GM12878 (cell line): ENCODE measurements around the gene CPB2. TPM values are rescaled to one million over a fixed set of nuclear protein-coding genes. Genes with fewer than 3 reads are reported as not detected.
A peak's percentile ranks its signal among the peaks of the same experiment; 100 is the strongest.

Experiments
- CBFB ChIP-seq: IDR thresholded peaks from 2 replicates; pipeline ENCODE4 v1.6.1; 2016; ENCODE audit warnings: antibody characterized with exemption, low read depth
- CEBPB ChIP-seq, 2 experiments: fragments of 150-350 bp in 1 of 2; IDR thresholded peaks; 2 replicates each; pipeline ENCODE4 v1.6.1; 2012 to 2014; ENCODE audit warnings: low read depth in 2 of 2, low read length in 2 of 2, borderline replicate concordance in 1 of 2, inconsistent platforms in 1 of 2
- CHD2 ChIP-seq: IDR thresholded peaks from 2 replicates; pipeline ENCODE4 v1.6.1; 2011; ENCODE audit warnings: low read depth, low read length, improper control_type of control experiment, borderline replicate concordance
- FOS ChIP-seq: IDR thresholded peaks from 3 replicates; pipeline ENCODE4 v1.6.1; 2011; ENCODE audit warnings: borderline replicate concordance; ENCODE audit not compliant: insufficient read length; ENCODE audit errors: extremely low read depth
- FOXM1 ChIP-seq: IDR thresholded peaks from 2 replicates; pipeline ENCODE4 v1.6.1; 2012; ENCODE audit warnings: low read depth, mild to moderate bottlenecking, inconsistent platforms, low read length, moderate library complexity
- GABPA ChIP-seq: IDR thresholded peaks from 2 replicates; pipeline ENCODE4 v1.6.1; 2014; ENCODE audit warnings: antibody characterized with exemption, low read depth, mild to moderate bottlenecking, inconsistent platforms
- NFIC ChIP-seq: IDR thresholded peaks from 2 replicates; pipeline ENCODE4 v1.6.1; 2012; ENCODE audit warnings: low read depth, mild to moderate bottlenecking, inconsistent platforms, low read length, moderate library complexity
- NFYB ChIP-seq: IDR thresholded peaks from 2 replicates; pipeline ENCODE4 v1.6.1; 2011; ENCODE audit warnings: low read depth, mild to moderate bottlenecking, low read length, improper control_type of control experiment, moderate library complexity; ENCODE audit not compliant: insufficient read depth
- PAX5 ChIP-seq: IDR thresholded peaks from 2 replicates; pipeline ENCODE4 v1.6.1; 2011; ENCODE audit warnings: low read depth, low read length, borderline replicate concordance
- POLR2AphosphoS2 ChIP-seq: IDR thresholded peaks from 2 replicates; pipeline ENCODE4 v1.6.1; 2011; ENCODE audit warnings: low read depth, mild to moderate bottlenecking, low read length, improper control_type of control experiment, moderate library complexity
- ZBED1 ChIP-seq: IDR thresholded peaks from 2 replicates; pipeline ENCODE4 v1.6.1; 2016; ENCODE audit warnings: borderline replicate concordance
- polyA plus RNA-seq, 11 experiments: library from polyadenylated mRNA; depleted of rRNA in 4 of 11; unstranded in 6 of 11; stranded (reverse) in 5 of 11; fragments of >200 nt; fragmentation: Nextera tagmentation in 4 of 11; fragmentation: Illumina TruSeq in 1 of 11; extraction: Ambion mirVana in 4 of 11; extraction: Trizol in 1 of 11; gene quantifications; 1 replicate in 1 of 11; 2 replicates in 10 of 11; pipeline versions ENCODE4 v1.2.1 to v1.2.3, GENCODE V29; 2011 to 2016; ENCODE audit warnings: inconsistent platforms in 2 of 11, missing spikeins in 2 of 11, low read depth in 1 of 11
- total RNA-seq, 4 experiments: library from RNA; depleted of rRNA in 3 of 4; stranded (reverse); fragments of >200 nt in 3 of 4; fragmentation: Illumina TruSeq in 1 of 4; extraction: Trizol in 1 of 4; gene quantifications; 2 replicates each; pipeline versions ENCODE4 v1.2.1 to v1.2.3, GENCODE V29; 2013 to 2021
- TF ChIP-seq, protein P1 (sequence below): IDR thresholded peaks from 2 replicates; pipeline ENCODE4 v1.6.1; 2011; ENCODE audit warnings: borderline replicate concordance, low read depth, mild to moderate bottlenecking, moderate library complexity, low read length; ENCODE audit not compliant: insufficient read depth, poor library complexity, severe bottlenecking
- TF ChIP-seq, protein P2 (sequence below): fragments of 450-650 bp; formaldehyde crosslinking; IDR thresholded peaks from 2 replicates; pipeline ENCODE4 v1.4.0; 2020; ENCODE audit warnings: mild to moderate bottlenecking, moderate library complexity
- TF ChIP-seq, protein P3 (sequence below): IDR thresholded peaks from 2 replicates; pipeline ENCODE4 v1.6.1; 2012; ENCODE audit warnings: low read length, inconsistent platforms
- TF ChIP-seq, protein P4 (sequence below): IDR thresholded peaks from 2 replicates; pipeline ENCODE4 v1.6.1; 2012; ENCODE audit warnings: low read depth, low read length, improper control_type of control experiment

The CPB2 gene
- total and polyA plus RNA-seq, 10 of the 15 experiments (the other 5 are each of a cell fraction or from before 2014, with no cell fraction given): 0.05 to 0.87 (median 0.13) TPM; not detected in 3

DNA sequence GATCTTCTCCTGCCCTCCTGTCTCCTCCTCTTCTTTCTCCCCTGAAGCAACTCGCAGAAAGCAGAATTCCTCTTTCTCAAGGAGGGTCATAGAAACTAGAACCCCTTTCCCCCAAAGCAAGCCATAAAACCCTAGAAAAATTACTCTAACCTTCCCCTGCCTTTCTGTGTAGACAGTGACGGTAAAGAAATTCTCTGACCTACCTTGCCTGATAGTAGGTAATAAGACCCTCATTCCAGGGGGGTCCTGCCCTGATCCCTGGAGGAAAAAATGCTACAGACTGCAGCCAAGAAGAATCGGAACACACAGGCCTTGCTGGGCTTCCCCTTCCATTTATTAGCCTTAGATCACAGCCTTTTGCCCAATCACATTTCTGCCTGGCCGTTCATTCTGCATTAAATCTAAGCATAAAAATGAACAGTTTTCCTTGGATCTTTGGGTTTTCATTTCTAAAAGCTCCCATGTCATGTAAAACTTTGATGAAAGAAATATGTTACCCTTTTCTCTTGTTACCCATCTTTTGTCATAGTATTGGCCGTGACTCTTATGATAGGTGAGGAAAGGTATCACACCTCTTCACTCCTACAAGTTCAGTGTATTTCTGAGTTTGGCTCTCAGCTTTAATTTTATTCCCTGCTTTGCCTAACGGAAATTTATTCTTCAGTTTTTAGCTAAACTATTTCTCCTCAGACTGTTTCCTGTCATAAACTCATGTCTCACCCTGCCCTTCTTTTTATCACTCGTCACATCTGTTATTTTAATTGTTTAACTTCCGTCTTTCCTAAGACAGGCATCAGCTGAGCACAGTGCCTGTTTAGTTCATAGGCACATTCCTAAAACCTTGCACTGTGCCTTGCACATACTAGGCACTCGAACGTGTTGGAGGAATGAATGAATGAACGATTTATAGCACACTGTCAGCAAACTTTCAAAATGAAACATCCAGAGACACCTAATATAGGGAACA, 20.4 kb upstream of the CPB2 start (continued):
- no peak for TF ChIP-seq FOS
- peak; percentile 74 for TF ChIP-seq NFIC
- peak; percentile 60 for TF ChIP-seq CBFB
- TF ChIP-seq, protein P1, sequence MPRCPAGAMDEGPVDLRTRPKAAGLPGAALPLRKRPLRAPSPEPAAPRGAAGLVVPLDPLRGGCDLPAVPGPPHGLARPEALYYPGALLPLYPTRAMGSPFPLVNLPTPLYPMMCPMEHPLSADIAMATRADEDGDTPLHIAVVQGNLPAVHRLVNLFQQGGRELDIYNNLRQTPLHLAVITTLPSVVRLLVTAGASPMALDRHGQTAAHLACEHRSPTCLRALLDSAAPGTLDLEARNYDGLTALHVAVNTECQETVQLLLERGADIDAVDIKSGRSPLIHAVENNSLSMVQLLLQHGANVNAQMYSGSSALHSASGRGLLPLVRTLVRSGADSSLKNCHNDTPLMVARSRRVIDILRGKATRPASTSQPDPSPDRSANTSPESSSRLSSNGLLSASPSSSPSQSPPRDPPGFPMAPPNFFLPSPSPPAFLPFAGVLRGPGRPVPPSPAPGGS: peak; percentile 88
- no peak for TF ChIP-seq NFYB
- TF ChIP-seq ZBED1: peak; percentile 73
- TF ChIP-seq, protein P2, sequence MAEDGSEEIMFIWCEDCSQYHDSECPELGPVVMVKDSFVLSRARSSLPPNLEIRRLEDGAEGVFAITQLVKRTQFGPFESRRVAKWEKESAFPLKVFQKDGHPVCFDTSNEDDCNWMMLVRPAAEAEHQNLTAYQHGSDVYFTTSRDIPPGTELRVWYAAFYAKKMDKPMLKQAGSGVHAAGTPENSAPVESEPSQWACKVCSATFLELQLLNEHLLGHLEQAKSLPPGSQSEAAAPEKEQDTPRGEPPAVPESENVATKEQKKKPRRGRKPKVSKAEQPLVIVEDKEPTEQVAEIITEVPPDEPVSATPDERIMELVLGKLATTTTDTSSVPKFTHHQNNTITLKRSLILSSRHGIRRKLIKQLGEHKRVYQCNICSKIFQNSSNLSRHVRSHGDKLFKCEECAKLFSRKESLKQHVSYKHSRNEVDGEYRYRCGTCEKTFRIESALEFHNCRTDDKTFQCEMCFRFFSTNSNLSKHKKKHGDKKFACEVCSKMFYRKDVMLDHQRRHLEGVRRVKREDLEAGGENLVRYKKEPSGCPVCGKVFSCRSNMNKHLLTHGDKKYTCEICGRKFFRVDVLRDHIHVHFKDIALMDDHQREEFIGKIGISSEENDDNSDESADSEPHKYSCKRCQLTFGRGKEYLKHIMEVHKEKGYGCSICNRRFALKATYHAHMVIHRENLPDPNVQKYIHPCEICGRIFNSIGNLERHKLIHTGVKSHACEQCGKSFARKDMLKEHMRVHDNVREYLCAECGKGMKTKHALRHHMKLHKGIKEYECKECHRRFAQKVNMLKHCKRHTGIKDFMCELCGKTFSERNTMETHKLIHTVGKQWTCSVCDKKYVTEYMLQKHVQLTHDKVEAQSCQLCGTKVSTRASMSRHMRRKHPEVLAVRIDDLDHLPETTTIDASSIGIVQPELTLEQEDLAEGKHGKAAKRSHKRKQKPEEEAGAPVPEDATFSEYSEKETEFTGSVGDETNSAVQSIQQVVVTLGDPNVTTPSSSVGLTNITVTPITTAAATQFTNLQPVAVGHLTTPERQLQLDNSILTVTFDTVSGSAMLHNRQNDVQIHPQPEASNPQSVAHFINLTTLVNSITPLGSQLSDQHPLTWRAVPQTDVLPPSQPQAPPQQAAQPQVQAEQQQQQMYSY (CRISPR knock-in tag): peak; percentile 39; the same call in 1 of the 2 replicates
- peak; percentile 73; the same call in 1 of the 2 replicates for TF ChIP-seq POLR2AphosphoS2
- TF ChIP-seq, protein P3, sequence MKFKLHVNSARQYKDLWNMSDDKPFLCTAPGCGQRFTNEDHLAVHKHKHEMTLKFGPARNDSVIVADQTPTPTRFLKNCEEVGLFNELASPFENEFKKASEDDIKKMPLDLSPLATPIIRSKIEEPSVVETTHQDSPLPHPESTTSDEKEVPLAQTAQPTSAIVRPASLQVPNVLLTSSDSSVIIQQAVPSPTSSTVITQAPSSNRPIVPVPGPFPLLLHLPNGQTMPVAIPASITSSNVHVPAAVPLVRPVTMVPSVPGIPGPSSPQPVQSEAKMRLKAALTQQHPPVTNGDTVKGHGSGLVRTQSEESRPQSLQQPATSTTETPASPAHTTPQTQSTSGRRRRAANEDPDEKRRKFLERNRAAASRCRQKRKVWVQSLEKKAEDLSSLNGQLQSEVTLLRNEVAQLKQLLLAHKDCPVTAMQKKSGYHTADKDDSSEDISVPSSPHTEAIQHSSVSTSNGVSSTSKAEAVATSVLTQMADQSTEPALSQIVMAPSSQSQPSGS: peak; percentile 58
- TF ChIP-seq, protein P4, sequence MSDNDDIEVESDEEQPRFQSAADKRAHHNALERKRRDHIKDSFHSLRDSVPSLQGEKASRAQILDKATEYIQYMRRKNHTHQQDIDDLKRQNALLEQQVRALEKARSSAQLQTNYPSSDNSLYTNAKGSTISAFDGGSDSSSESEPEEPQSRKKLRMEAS: no peak
- TF ChIP-seq PAX5: peak; percentile 60; the same call in 1 of the 2 replicates
- 0 out of 4 replicates have a peak, but pooled peaks of 1 of the 2 experiments have one; percentile 63 for TF ChIP-seq CEBPB (IDR thresholded peaks at IDR 0.05; ENCODE audit: borderline replicate concordance in 1 of 2, low read depth in 2 of 2, low read length in 2 of 2)
- TF ChIP-seq CHD2: no peak
- TF ChIP-seq FOXM1: peak; percentile 64
- TF ChIP-seq GABPA: peak; percentile 25; the same call in 1 of the 2 replicates
